Psoas muscle (tissue), 8 donors: ENCODE measurements around the gene BUD31. TPM values are rescaled to one million over a fixed set of nuclear protein-coding genes. Genes with fewer than 3 reads are reported as not detected.
A peak's percentile ranks its signal among the peaks of the same experiment; 100 is the strongest.

Experiments
- ATAC-seq, 4 donors: fragments of 200-7000 bp; cut with Tn5 transposase; one replicate each; pipeline ENCODE4 v1.9.1; 2020; ENCODE audit warnings: moderate library complexity in 3 of 4, mild to moderate bottlenecking in 2 of 4
- DNase-seq, 2 donors: peaks; one replicate each; pipeline ENCODE4 v3.0.0-alpha.2; 2020
- H3K27ac ChIP-seq: fragments of 200-600 bp; one replicate; pipeline ENCODE4 v1.8.0; 2022
- H3K27me3 ChIP-seq, 3 donors: fragments of 200-600 bp in 1 of 3; one replicate each; pipeline versions ENCODE4 v1.6.1 to v1.8.0; 2013 to 2022; ENCODE audit warnings: low read length in 2 of 3, mild to moderate bottlenecking in 2 of 3, moderate library complexity in 1 of 3; ENCODE audit not compliant: insufficient read depth in 3 of 3
- H3K36me3 ChIP-seq, 2 donors: fragments of 200-600 bp in 1 of 2; one replicate each; pipeline versions ENCODE4 v1.6.1 to v1.8.0; 2013 to 2022; ENCODE audit warnings: low read depth in 1 of 2, mild to moderate bottlenecking in 1 of 2, moderate library complexity in 1 of 2; ENCODE audit not compliant: insufficient read depth in 1 of 2
- H3K4me1 ChIP-seq: fragments of 200-600 bp; one replicate; pipeline ENCODE4 v1.8.0; 2022
- H3K4me3 ChIP-seq: fragments of 200-600 bp; one replicate; pipeline ENCODE4 v1.8.0; 2022; ENCODE audit warnings: mild to moderate bottlenecking
- H3K9me3 ChIP-seq: fragments of 200-600 bp; one replicate; pipeline ENCODE4 v1.8.0; 2022
- WGBS, 3 donors: extraction: QIAGEN DNeasy Blood & Tissue Kit; methylation state at CpG; one replicate each; pipeline versions ENCODE4 v1.1.6 to v1.1.7; 2013; 5-methylcytosine and 5-hydroxymethylcytosine counted together
- intact Hi-C, 2 donors: fragments of 100-400 bp; cut with DNase I; formaldehyde crosslinking; loops; one replicate each; pipeline versions ENCODE4 v1.11.0 to v1.14.2; 2022
- polyA plus RNA-seq, 3 donors: library from polyadenylated mRNA; stranded (reverse); fragments of 200-250 nt; gene quantifications; one replicate each; pipeline ENCODE4 v1.2.3, GENCODE V29; 2013
- total RNA-seq, 4 donors: library from RNA; stranded (reverse); fragmentation: NEBNext Ultra II Directional in 2 of 4; extraction: Animal tissue kit (Norgen Biotek cat#: 25700) in 2 of 4; gene quantifications; one replicate each; pipeline versions ENCODE4 v1.2.1 to v1.2.4, GENCODE V29; 2021 to 2023
- TF ChIP-seq, protein P1 (sequence below): fragments of 200-600 bp; IDR thresholded peaks from one replicate; pipeline ENCODE4 v1.8.0; 2022; ENCODE audit warnings: antibody characterized with exemption
- donor health status: healthy with polysubstance abuse.
- donor health status: DM: no; HTN: no; CAD: no; lungs with moderate emphysema.
- donor health status: Bipolar disorder and iron deficiency.
- donor health status: healthy.
- donor health status: DM: yes; HTN: yes; CAD: no.
- donor health status: DM: no; HTN: no; CAD: no.
- donor health status: DM: no; HTN: no; CAD: no.
- donor health status: DM: yes; HTN: yes; CAD: no.

Gene BUD31
- total and polyA plus RNA-seq, 7 donors: 30.2 to 115 (median 46.8) TPM

DNA sequence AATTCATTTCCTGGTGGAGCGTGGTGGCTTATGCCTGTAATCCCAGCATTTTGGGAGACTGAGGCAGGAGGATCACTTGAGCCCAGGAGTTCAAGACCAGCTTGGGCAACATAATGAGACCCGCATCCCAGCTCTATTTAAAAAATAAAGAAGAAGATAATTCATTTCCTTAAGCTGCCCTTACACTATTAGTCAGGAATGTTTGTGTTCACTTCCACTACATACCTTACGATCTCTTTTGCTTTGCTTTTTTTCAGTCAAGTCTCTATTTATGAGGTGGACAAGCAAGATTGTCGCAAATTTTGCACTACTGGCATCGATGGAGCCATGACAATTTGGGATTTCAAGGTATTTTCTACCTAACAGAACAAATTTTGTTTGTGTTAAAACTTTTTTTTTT lies 45.5 kb upstream of the BUD31 start:
- intact Hi-C loops: no loop called here
- Histone ChIP-seq H3K4me3 (no peak overlapping the region), H3K9me3 (no peaks in the 10 kb centered on the region), H3K27ac (no peak overlapping the region), H3K27me3 (no peaks in the 10 kb centered on the region), H3K36me3 (peaks cover 3 to 93% of the 10 kb centered on the region in 2 donors), H3K4me1 (no peaks in the 10 kb centered on the region)
- TF ChIP-seq, protein P1, sequence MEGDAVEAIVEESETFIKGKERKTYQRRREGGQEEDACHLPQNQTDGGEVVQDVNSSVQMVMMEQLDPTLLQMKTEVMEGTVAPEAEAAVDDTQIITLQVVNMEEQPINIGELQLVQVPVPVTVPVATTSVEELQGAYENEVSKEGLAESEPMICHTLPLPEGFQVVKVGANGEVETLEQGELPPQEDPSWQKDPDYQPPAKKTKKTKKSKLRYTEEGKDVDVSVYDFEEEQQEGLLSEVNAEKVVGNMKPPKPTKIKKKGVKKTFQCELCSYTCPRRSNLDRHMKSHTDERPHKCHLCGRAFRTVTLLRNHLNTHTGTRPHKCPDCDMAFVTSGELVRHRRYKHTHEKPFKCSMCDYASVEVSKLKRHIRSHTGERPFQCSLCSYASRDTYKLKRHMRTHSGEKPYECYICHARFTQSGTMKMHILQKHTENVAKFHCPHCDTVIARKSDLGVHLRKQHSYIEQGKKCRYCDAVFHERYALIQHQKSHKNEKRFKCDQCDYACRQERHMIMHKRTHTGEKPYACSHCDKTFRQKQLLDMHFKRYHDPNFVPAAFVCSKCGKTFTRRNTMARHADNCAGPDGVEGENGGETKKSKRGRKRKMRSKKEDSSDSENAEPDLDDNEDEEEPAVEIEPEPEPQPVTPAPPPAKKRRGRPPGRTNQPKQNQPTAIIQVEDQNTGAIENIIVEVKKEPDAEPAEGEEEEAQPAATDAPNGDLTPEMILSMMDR: no peak
- 94 to 98% (median 95%) methylated on average over 5 of the region's 5 CpGs for WGBS, 3 donors
- ATAC-seq (no peak), DNase-seq (no peak)

DNA sequence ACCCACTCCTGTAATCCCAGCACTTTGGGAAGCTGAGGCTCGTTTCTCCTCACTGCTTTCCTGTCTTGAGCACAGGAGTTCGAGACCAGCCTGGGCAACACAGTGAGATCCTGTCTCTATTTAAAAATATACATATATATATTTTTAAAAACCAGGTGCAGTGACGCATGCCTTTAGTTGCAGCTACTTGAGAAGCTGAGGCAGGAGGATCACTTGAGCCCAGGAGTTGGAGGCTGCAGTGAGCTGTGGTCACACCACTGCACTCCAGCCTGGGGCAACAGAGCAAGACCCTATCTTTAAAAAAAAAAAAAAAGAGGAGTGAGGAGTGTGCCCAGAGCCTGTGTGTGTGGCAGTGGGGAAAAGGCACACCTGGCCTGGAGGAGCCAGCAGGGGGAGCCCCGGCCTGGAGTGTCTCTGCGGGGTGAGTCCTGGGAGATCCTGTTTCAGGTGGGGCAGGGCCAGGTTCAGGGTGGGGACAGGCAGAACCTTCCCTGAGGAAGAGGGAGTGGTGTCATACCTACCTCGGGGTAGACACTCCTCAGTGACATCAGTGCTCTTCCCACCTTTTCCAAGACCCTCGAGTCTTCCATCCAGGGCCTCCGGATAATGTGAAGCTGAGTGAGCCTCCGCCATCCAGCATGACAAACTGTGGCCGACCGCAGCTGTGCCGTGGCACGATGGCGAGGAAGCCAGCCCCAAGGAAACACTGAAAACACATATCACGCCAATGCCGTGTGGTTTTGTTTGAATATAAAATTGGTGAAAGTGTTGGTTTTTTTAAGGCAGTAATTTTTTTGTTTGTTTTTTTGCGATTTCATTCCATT lies 43.2 kb upstream of the BUD31 start:
- Histone ChIP-seq H3K9me3 (no peaks in the 10 kb centered on the region), H3K27me3 (no peaks in the 10 kb centered on the region), H3K4me1 (no peaks in the 10 kb centered on the region), H3K4me3 (no peak overlapping the region), H3K36me3 (peaks cover 0 to 82% of the 10 kb centered on the region in 2 donors), H3K27ac (no peak overlapping the region)
- WGBS, 3 donors: 79 to 82% (median 81%) methylated on average over 17 of the region's 17 CpGs
- peak; percentile 41 to 74 for DNase-seq
- intact Hi-C loops: loop anchor here in 1 of 2 donors (5.0 kb wide), 1 partner anchor 52 kb away; no protein-coding TSS in a partner anchor
- peak; percentile 57 to 84 (median 75) for ATAC-seq
- TF ChIP-seq, protein P1: peak; percentile 43

DNA sequence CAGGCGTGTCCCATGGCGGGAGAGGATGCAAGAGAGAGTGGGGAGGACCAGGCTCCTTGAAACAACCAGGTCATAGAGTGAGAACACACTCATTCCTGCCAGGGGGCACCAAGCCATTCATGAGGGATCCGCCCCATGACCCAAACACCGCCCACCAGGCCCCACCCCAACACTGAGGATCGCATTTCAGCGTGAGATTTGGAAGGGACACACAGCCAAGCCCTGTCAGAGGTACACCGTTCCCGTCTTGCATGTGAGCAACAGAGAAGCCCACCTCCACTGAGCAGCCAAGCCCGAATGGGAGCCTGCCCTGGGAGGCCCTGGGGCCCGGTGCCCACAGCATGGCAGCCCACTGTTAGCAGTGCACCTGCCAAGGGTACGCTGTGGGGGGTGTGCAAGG lies 42.1 kb upstream of the BUD31 start:
- H3K27ac ChIP-seq: no peak overlapping the region
- WGBS, 3 donors: 48 to 74% (median 51%) methylated on average over 11 of the region's 11 CpGs
- ATAC-seq (peak; percentile 7 to 47 (median 24)), DNase-seq (peak in 1 of 2 donors; percentile 48)
- H3K4me1 ChIP-seq: no peaks in the 10 kb centered on the region
- TF ChIP-seq, protein P1: no peak
- no peaks in the 10 kb centered on the region for H3K27me3 ChIP-seq
- H3K36me3 ChIP-seq: peaks cover 0 to 71% of the 10 kb centered on the region in 2 donors
- intact Hi-C loops: loop anchor here in 1 of 2 donors (5.0 kb wide), 1 partner anchor 51 kb away; no protein-coding TSS in a partner anchor
- H3K4me3 ChIP-seq: no peak overlapping the region
- no peaks in the 10 kb centered on the region for H3K9me3 ChIP-seq

DNA sequence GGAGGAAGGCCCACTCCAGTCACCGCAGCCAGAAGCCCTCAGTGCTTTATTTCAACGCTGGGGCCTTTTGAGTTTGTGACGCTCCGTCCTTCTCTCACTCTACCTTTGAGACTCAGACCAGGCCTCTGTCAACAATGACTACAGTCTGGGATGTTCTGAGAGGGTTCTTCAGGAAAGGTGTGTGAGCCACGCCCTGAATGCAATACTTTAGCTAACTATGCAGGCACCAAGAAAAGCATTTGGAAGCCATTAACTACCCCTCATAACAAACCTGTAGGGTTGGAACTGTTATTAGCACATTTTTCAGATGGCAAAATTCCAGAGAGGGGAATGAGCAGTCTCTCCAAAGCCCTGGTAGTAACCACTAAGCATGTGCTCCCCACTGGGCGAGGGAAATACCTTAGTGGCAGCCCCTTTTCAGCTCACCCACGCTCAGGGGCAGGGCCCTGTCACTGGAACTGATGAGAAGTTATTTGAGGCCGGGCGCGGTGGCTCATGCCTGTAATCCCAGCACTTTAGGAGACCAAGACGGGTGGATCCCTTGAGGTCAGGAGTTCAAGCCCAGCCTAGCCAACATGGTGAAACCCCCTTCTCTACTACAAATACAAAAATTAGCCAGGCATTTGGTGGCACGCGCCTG lies 39.9 kb upstream of the BUD31 start:
- ATAC-seq: no peak
- intact Hi-C loops: loop anchor here (2.0 to 5.0 kb wide), 2 partner anchors 42 to 48 kb away; no protein-coding TSS in a partner anchor
- WGBS, 3 donors: 90 to 92% (median 91%) methylated on average over 13 of the region's 13 CpGs
- Histone ChIP-seq H3K9me3 (no peaks in the 10 kb centered on the region), H3K27ac (no peak overlapping the region), H3K4me1 (peaks cover 5% of the 10 kb centered on the region), H3K4me3 (no peak overlapping the region), H3K27me3 (no peaks in the 10 kb centered on the region), H3K36me3 (peaks cover 0 to 49% of the 10 kb centered on the region in 2 donors)
- no peak for DNase-seq
- TF ChIP-seq, protein P1: no peak
